Cardiac muscle cell (in vitro differentiated cells and primary cell): ENCODE data around the gene IMMP1L. TPM values are rescaled to one million over a fixed set of nuclear protein-coding genes. Genes with fewer than 3 reads are reported as not detected.

Source experiments
- DNase-seq, 2 donors: peaks; one replicate each; pipeline versions ENCODE4 v3.0.0 to v3.0.0-alpha.2; 2010 to 2017; ENCODE audit warnings: low read depth in 1 of 2, low spot score in 1 of 2
- H3K27ac ChIP-seq: fragments of 200-600 bp; sonication (generic); 2 replicates; pipeline ENCODE4 v1.5.1; 2016
- H3K27me3 ChIP-seq: fragments of 200-600 bp; sonication (generic); 2 replicates; pipeline ENCODE4 v1.6.0; 2016; ENCODE audit warnings: control low read depth
- H3K36me3 ChIP-seq: fragments of 200-600 bp; sonication (generic); 2 replicates; pipeline ENCODE4 v1.5.1; 2016; ENCODE audit warnings: control low read depth
- H3K4me1 ChIP-seq: fragments of 200-600 bp; sonication (generic); 2 replicates; pipeline ENCODE4 v1.8.1; 2017; ENCODE audit warnings: low read depth, mild to moderate bottlenecking, mixed run types
- H3K4me3 ChIP-seq: fragments of 200-600 bp; sonication (generic); 2 replicates; pipeline ENCODE4 v1.5.1; 2016; ENCODE audit warnings: mild to moderate bottlenecking
- H3K9me3 ChIP-seq: fragments of 200-600 bp; sonication (generic); 2 replicates; pipeline ENCODE4 v1.5.1; 2017; ENCODE audit warnings: low read depth, mild to moderate bottlenecking, control low read depth
- CTCF ChIP-seq: IDR thresholded peaks from 2 replicates; pipeline ENCODE4 v1.5.1; 2012; ENCODE audit warnings: low read depth, mild to moderate bottlenecking, low read length
- polyA plus RNA-seq: library from polyadenylated mRNA; unstranded; fragments of >200 nt; fragmentation: Nextera tagmentation; extraction: Ambion mirVana; gene quantifications from 2 replicates; pipeline ENCODE4 v1.2.1, GENCODE V29; 2016
- total RNA-seq: library from RNA; depleted of rRNA; stranded (reverse); fragments of >200 nt; gene quantifications from 2 replicates; pipeline ENCODE4 v1.2.3, GENCODE V29; 2016

The IMMP1L gene
- total RNA-seq (35.5 and 110 TPM in 2 replicates), polyA plus RNA-seq (113 and 140 TPM in 2 replicates)

GRCh38 chr11:31509429-31510345 is at the start of gene IMMP1L, which contains the start of gene ELP4:
Gene IMMP1L (minus strand): TSS chr11:31509622. CDS start chr11:31463276, 46,346 bp downstream.
Gene ELP4 (plus strand): TSS chr11:31509767. CDS start chr11:31509785, 18 bp downstream.
- H3K4me3 ChIP-seq, result peak within 1 kb of the TSS; percentile 86
- no peaks in the 10 kb centered on the region for H3K9me3 ChIP-seq
- peaks cover 10% of the 10 kb centered on the region for H3K4me1 ChIP-seq
- no peak for TF ChIP-seq CTCF
- peak within 1 kb of the TSS; percentile 92 for H3K27ac ChIP-seq
- no peaks in the 10 kb centered on the region for H3K27me3 ChIP-seq
- DNase-seq, result peak; percentile 96 to 98
- no peaks in the 10 kb centered on the region for H3K36me3 ChIP-seq

GRCh38 chr11:31558001-31558400 is 48.6 kb upstream of the IMMP1L start:
- no peak for TF ChIP-seq CTCF
- peak in 1 of 2 donors; percentile 23 for DNase-seq
- Histone ChIP-seq H3K27ac (no peak overlapping the region), H3K4me3 (no peak overlapping the region), H3K27me3 (no peaks in the 10 kb centered on the region), H3K9me3 (no peaks in the 10 kb centered on the region), H3K4me1 (no peaks in the 10 kb centered on the region), H3K36me3 (no peaks in the 10 kb centered on the region)

GRCh38 chr11:31555938-31556337 is 46.5 kb upstream of the IMMP1L start:
- no peak for TF ChIP-seq CTCF
- H3K27me3 ChIP-seq, result no peaks in the 10 kb centered on the region
- no peaks in the 10 kb centered on the region for H3K4me1 ChIP-seq
- DNase-seq, result no peak
- H3K4me3 ChIP-seq, result no peak overlapping the region
- H3K27ac ChIP-seq, result no peak overlapping the region
- no peaks in the 10 kb centered on the region for H3K36me3 ChIP-seq
- no peaks in the 10 kb centered on the region for H3K9me3 ChIP-seq

- H3K36me3 ChIP-seq, result peaks cover 4% of the 10 kb centered on the region
- DNase-seq, result no peak
- no peaks in the 10 kb centered on the region for H3K4me1 ChIP-seq
- H3K9me3 ChIP-seq, result no peaks in the 10 kb centered on the region
- no peak overlapping the region for H3K4me3 ChIP-seq
- no peaks in the 10 kb centered on the region for H3K27me3 ChIP-seq
- H3K27ac ChIP-seq, result no peak overlapping the region
- no peak for TF ChIP-seq CTCF
These were observed 33.4 kb upstream of the IMMP1L start for GRCh38 chr11:31542862-31543261.

- no peak for DNase-seq
- no peaks in the 10 kb centered on the region for H3K9me3 ChIP-seq
- TF ChIP-seq CTCF, result no peak
- H3K4me3 ChIP-seq, result no peak overlapping the region
- peaks cover 7% of the 10 kb centered on the region for H3K4me1 ChIP-seq
- no peaks in the 10 kb centered on the region for H3K36me3 ChIP-seq
- no peak overlapping the region for H3K27ac ChIP-seq
- no peaks in the 10 kb centered on the region for H3K27me3 ChIP-seq
These were observed 26.1 kb upstream of the IMMP1L start for GRCh38 chr11:31535479-31535878.
